ENCODE measurements around the gene TMIGD3.
"Not testable (repeated sequence)": the region's sequence is repeated elsewhere in the genome, so short reads cannot be mapped to it uniquely, and the experiment has no call there.

Gene TMIGD3

GRCh38 chr1:111503585-111504060 is at the start of gene TMIGD3, which contains the start of gene ADORA3:
Gene TMIGD3, minus strand, starts transcription at chr1:111503633. Its CDS starts 279 bp downstream, at chr1:111503354.
Gene ADORA3, minus strand, starts transcription at chr1:111503633. Its CDS starts 279 bp downstream, at chr1:111503354.
- DNase-seq, result no peak

- no peak for DNase-seq
Observed at GRCh38 chr1:111553196-111553595, 49.8 kb upstream of the TMIGD3 start.

- DNase-seq, result no peak
Observed at GRCh38 chr1:111552587-111552986, 49.2 kb upstream of the TMIGD3 start.

GRCh38 chr1:111551623-111552411 is 48.4 kb upstream of the TMIGD3 start:
- DNase-seq, result no peak

- DNase-seq, result not testable (repeated sequence)
Observed at GRCh38 chr1:111547786-111548185, 44.4 kb upstream of the TMIGD3 start.

- no peak for DNase-seq
Observed at GRCh38 chr1:111542187-111542586, 38.8 kb upstream of the TMIGD3 start.

- DNase-seq, result no peak
Observed at GRCh38 chr1:111541721-111542120, 38.3 kb upstream of the TMIGD3 start.

- DNase-seq, result no peak
Observed at GRCh38 chr1:111540928-111541327, 37.5 kb upstream of the TMIGD3 start.

GRCh38 chr1:111538343-111539025 is 35.1 kb upstream of the TMIGD3 start:
- no peak for DNase-seq

- no peak for DNase-seq
Observed at GRCh38 chr1:111535256-111536191, 32.1 kb upstream of the TMIGD3 start.

GRCh38 chr1:111520053-111520452 is 16.6 kb upstream of the TMIGD3 start:
- DNase-seq, result no peak

- no peak for DNase-seq
Observed at GRCh38 chr1:111517469-111518225, 14.2 kb upstream of the TMIGD3 start.

GRCh38 chr1:111516005-111516535 is 12.6 kb upstream of the TMIGD3 start:
- DNase-seq, result no peak

- DNase-seq, result no peak
Observed at GRCh38 chr1:111515291-111516004, 12.0 kb upstream of the TMIGD3 start.

- DNase-seq, result no peak
Observed at GRCh38 chr1:111513410-111514020, 10.1 kb upstream of the TMIGD3 start.

GRCh38 chr1:111512931-111513330 is 9.5 kb upstream of the TMIGD3 start:
- DNase-seq, result no peak

GRCh38 chr1:111512132-111512889 is 8.9 kb upstream of the TMIGD3 start:
- DNase-seq, result no peak

GRCh38 chr1:111511370-111511769 is 7.9 kb upstream of the TMIGD3 start:
- DNase-seq, result no peak

GRCh38 chr1:111509997-111510375 is 6.6 kb upstream of the TMIGD3 start:
- no peak for DNase-seq

Measured in 8988T (cell line).